Measurements from ENCODE around the gene COX8A.

Gene COX8A

DNA sequence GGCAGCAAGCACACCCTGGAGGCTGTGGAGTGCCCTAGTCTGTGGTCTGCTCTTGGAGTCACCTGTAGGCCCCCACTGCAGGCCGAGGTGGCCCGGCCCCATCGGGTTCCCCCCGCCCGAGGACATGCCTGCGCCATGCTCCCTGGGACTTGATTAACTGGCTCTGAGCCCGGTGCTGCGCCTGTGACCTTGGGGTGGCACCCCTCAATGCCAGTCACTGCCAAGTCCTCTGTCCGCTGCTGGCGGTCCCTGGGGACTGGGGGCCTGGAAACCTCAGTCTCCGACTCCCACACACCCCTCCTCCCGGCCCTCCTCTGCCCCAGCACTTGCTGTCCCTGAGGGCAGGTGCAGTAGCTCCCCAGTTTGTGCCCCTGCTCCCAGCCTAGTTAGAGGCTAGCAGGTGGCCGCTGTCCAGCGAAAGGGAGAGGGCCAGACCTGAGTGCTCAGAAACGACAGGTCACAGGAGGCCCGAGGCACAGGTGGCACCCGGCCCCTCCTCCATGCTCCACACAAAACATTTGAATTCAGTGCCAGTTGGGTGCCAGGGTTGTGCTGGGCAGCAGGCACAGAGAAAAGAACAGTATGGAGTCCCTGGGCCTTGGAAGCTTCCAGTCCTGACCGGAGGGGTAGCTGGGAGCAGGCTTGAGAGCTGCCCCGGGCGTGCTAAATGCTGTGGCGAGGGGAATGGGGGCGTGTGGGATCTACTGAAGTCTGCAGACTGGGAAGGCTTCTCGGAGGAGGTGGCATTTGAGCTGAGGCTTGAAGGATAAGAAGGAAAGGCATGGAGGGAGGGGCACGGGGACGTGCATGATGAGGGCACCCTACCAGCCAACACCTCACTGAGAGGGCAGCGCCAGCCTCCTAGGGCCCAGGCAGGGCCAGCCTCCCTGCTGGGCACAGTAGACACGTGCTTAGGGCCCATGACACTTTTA, 45.0 kb downstream of the COX8A start:
- in situ Hi-C loops (cut with MboI; ENCODE audit: low sequenced_read_pairs), result no loop called here

DNA sequence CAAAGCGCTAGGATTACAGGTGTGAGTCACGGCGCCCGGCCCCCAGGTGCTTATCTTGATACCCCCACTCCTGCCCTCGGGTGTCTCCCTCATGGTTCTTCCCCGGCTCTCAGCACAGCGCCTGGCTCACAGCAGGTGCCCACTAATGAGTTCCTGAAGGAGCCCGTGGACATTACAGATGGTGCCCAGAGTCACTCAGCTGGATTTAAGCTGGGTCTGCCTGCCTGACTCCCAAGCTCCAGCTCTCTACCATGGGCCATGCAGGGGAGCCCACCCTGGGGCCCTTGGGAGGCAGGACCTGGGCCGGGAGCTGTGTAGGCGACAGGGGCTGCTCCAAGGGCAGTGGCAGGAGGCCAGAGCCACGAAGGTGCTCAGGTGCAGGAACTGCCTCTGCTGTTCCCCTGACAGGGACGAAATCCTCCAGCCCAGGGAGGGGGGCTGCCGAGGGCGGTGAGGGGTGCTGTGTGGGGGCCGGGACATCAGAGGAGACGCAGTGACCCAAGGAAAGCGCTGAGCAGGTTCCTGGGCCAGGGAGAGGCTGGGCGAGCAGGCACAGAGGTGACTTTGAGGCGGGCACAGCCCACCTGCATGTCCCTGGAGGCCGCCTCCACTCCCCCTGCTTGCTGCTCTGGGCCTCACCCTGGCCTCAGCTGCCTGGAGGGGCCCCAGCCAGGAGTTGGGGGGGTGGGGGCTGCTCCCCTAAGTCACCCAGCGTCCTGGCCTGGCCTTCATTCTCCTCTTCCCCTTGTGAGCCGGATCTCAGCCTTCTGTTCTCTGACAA, 46.7 kb downstream of the COX8A start:
- in situ Hi-C loops (cut with MboI; ENCODE audit: low sequenced_read_pairs), result no loop called here

DNA sequence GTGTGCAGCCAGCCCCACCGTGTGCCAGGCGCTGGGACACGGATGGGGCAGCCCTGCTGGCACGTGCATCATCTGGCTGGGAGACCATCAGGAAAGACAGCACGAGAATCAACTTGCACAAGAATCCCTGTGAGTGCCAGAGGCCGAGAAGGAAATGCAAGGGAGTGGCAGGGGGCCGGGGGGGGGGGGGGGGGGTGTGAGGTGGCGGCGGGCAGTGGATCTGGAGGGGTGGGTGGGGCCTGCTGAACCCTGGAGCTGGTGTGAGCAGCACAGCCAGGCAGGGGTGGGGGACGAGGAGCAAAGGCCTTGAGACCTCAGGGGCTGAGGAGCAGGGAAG, 47.3 kb downstream of the COX8A start:
- in situ Hi-C loops (cut with MboI; ENCODE audit: low sequenced_read_pairs), result no loop called here

DNA sequence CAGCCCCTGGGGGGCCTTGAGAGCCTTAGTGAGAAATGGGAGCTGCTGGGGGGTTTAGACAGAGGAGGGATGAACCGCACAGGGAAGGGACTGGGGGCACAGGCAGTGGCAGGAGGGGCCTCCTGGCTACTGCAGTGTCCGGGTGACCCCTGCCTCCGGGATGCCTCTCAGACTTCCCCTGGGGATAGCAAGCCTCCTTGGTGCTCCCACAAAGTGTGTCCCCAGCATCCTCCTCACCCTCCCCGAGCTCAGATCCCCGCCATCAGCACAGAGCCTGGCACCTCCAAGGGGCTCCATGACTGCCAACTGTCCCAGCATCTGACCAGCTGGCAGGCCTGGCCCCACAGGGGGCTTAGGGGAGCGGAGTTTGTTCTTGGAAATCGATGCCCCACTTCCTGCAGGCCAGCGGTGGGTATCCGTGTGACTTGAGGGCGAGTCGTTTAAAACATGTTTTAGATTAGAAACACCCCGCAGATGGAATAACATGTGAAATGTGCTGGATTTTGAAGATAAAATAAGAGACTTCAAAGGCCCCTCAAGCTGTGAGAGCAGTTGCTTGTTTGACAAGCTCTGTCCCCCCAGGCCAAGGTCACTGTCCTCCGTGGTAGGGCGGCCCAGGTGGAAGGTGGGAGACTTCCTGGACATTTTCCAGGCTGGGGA, 47.8 kb downstream of the COX8A start:
- in situ Hi-C loops (cut with MboI; ENCODE audit: low sequenced_read_pairs), result no loop called here

DNA sequence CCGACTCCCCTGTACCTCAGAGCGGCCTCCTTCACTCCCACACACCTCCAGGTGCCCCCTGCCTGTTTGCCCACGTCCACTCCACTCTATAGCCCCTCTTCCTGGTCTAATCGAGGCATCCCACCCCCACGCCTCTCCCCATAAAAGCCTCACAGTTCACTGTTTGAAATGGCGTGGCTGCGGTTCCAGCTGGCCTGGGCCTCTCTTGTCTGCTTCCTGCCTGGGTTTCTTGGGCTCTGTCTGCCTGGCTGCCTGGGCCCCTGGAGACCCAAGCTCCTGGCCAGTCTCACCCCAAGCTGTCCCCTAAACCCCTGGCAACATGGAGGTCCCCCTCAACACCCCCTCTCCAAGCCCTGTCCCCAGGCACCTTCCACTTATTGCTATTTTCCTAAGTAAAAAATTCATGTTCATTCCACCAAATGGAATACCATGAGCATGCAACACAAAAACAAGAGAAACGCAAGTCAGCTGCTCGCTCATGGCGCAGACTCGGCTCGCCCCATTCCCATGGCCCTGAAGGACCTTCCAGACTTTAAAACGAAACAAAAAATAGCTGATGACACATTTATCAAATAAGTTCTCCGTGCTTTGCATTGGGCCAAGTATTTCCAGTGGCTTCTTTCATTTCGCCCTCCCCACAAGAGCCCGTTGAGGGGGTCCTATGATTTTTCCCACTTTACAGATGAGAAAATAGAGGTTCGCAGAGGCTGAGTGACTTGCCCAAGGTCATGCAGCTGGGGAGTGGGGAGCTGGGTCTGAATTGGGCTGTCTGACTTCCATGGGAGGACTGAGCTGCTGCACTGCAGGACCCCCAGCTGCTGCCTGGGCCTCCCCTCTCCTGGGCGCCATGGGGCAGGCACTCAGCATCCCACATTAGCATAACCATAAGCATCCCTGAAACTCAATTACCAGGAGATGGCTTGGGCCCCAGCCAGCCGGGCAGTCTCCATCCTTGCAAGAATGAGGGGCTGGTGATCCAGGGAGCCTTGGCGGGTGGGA, 49.6 kb downstream of the COX8A start:
- in situ Hi-C loops (cut with MboI; ENCODE audit: low sequenced_read_pairs), result no loop called here

DNA sequence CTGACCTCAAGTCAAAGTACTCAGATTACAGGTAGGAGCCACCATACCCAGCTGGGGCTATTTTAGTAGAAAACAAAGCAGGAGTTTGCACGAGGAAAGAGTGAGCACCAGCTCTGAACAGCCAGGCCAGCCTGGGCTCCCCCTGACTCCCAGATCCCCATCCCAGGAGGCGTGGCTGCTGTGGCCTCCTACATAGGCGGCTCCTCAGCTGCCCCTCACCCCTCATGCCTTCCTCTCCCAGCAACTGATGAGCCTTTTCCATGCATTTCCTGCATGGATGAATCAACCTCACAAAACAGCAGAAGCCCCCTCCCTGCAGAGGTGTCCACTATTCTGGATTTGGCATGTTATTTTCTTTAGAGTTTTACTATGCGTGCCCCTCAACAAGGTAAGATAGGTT, 50.8 kb downstream of the COX8A start:
- in situ Hi-C loops (cut with MboI; ENCODE audit: low sequenced_read_pairs), result no loop called here

All from HL-60/S4 (cell line).